Superior temporal gyrus (tissue), 1 donor: Measurements from ENCODE around the gene TRIM60.
A peak's percentile ranks its signal among the peaks of the same experiment; 100 is the strongest.
"Not testable (repeated sequence)": the region's sequence is repeated elsewhere in the genome, so short reads cannot be mapped to it uniquely, and the experiment has no call there.

ENCODE experiments used
- DNase-seq: peaks from one replicate; pipeline ENCODE4 v3.0.0-alpha.2; 2016; ENCODE audit errors: extremely low spot score

The TRIM60 gene

DNA sequence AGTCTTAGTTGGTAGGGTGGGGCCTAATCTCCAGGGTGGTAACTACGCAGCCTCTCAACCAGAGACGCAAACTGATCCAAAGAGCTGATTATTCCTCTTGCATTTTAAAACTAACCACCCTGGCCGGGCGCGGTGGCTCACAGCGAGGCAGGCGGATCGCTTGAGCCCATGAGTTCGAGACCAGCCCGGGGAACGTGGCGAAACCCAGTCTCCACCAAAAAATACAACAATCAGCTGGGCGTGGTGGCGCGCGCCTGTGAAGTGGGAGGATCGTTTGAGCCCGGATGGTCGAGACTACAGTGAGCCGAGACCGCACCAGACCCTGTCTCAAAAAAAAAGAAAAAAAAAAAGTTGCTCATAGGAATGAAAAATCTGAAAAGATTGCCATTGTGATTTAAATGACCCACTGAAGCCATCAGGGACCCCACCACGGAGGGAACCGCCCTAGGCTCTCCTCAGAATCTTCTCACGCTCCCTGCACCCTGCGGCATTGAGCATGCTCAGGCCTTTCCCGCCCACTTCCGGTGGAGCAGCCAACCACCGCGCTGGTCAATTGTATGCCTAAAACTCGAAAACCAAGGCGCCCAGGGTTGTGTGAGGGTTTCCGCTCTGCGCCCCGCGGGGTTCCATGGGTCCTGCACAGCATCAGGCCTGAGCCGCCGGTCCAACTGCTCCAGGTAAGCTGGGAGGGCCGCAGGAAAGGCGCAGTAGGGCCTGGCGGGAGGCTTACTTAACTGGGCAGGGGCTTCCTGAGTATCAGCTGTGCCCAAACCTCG lies at the start of gene TRIM60:
TSS of gene TRIM60 (plus strand) at position 564 of the 776 bp plus-strand sequence. CDS start 8,074 bp downstream, outside the sequence.
- no peak for DNase-seq

DNA sequence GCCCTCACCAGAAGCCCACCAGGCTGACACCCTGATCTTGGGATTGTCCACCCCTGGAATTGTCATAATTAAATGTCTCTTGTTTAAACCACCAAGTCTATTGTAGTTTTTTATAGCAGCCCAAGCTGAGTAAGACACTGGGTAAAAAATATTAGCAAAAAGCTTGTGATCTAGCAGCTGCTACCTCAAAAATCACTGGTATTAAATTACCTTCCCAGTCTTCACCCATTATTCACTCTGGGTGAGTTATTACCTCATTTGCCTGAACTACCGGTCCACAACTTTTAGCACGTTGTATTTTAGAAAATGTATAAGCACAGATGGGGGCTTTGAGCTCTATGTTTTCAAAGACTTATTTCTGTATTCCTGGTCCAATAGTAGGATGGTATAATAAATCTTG lies 42.3 kb upstream of the TRIM60 start:
- no peak for DNase-seq

DNA sequence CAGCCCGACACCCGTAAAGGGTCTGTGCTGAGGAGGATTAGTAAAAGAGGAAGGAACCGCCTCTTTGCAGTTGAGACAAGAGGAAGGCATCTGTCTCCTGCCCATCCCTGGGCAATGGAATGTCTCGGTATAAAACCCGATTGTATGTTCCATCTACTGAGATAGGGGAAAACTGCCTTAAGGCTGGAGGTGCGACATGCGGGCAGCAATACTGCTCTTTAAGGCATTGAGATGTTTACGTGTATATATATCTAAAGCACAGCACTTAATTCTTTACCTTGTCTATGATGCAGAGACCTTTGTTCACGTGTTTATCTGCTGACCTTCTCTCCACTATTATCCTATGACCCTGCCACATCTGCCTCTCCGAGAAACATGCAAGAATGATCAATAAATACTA lies 41.0 kb upstream of the TRIM60 start:
- not testable (repeated sequence) for DNase-seq

- not testable (repeated sequence) for DNase-seq
Observed at GRCh38 chr4:164996123-164996522, 35.7 kb upstream of the TRIM60 start.

DNA sequence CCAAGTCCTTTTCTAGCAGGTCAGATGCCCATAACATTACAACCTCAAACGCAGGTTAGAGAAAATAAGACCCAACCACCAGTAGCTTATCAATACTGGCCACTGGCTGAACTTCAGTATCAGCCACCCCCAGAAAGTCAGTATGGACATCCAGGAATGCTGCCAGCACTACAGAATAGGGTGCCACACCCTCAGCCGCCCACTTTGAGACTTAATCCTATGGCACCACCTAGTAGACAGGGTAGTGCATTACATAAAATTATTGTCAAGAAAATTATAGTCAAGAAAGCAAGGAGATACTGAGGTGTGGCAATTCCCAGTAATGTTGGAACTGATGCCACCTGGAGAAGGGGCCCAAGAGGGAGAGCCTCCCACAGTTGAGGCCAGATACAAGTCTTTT lies 34.5 kb upstream of the TRIM60 start:
- DNase-seq, result peak; percentile 50

GRCh38 chr4:164997941-164998340 lies 33.9 kb upstream of the TRIM60 start:
- DNase-seq, result peak; percentile 77

GRCh38 chr4:164998526-164999080 lies 33.2 kb upstream of the TRIM60 start:
- DNase-seq, result peak; percentile 73

DNA sequence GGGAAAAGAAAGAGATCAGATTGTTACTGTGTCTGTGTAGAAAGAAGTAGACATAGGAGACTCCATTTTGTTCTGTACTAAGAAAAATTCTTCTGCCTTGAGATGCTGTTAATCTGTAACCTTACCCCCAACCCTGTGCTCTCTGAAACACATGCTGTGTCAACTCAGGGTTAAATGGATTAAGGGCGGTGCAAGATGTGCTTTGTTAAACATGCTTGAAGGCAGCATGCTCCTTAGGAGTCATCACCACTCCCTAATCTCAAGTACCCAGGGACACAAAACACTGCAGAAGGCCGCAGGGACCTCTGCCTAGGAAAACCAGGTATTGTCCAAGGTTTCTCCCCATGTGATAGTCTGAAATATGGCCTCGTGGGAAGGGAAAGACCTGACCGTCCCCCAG lies 29.8 kb upstream of the TRIM60 start:
- DNase-seq, result not testable (repeated sequence)

GRCh38 chr4:165005352-165005925 lies 26.4 kb upstream of the TRIM60 start:
- DNase-seq, result no peak

DNA sequence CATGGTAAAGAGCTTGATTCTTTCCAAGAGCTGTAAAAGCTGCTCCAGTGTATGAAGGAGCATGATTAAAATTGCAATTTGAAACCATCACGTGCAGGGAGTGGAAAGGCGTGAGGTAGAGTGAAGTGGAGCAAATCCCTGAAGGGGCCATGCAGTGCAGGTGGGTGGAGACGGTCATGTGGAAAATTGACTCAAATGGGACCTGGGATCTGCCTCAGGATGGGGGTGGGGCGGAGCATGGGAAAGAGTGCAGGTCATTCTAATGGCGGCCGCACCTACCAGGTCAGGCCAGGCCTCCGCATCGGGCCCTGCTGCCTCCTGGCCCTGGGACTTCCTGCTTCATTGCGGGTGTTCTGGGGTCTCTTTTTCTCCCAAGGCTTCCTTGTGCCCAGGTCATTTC lies 25.3 kb upstream of the TRIM60 start:
- no peak for DNase-seq

GRCh38 chr4:165006886-165007285 lies 24.9 kb upstream of the TRIM60 start:
- DNase-seq, result no peak

- DNase-seq, result no peak
Observed at GRCh38 chr4:165009493-165010227, 22.1 kb upstream of the TRIM60 start.

DNA sequence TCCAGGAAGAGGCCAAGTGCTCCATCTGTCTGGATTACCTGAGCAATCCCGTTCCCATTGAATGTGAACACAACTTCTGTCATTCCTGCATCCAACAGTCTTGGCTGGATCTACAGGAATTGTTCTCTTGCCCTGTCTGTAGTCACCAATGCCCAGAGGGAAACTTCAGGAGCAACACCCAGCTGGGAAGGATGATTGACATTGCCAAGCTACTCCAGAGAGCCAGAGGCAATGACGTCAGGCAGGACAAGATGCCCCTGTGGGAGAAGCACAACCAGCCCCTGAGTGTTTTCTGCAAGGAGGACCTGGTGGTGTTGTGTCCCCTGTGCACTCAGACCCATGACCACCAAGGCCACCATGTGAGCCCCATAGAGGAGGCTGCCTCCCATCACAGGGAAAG lies 21.3 kb upstream of the TRIM60 start:
- DNase-seq, result no peak

- DNase-seq, result no peak
Observed at GRCh38 chr4:165010991-165011390, 20.8 kb upstream of the TRIM60 start.

DNA sequence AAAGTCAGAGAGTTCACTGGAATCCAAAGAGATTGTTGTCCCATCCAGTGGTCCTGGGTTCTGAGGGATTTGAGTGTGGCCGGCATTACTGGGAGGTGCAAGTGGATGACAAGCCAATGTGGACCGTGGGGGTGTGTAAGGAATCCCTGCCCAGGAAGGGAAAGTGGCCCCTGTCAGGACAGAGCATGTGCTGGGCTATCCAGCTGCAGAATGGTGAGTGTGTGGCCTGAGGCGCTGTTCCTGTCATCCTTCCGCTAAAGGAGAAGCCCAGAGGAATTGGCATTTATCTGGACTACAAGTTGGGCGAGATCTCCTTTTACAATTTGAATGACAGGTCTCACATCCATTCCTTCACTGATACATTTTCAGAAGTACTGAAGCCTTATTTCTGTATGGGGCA lies 20.4 kb upstream of the TRIM60 start:
- no peak for DNase-seq

DNA sequence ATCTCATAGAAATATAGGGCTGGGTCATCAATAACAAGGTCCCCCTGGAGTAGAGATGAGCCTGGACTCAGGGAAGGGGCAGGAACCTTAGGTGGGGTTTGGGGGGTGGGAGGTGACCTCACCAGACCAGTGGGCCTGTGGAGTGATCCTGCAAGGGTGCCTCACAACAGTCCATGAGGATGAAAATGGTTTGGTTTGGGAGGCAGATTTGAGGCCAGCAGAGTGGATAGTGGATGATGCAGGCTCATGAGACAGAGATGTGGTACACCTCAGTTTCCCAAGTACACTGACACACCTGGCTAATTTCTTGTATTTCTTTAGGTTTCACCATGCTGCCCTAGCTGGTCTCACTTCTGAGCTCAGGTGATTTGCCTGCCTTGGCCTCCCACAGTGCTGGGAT lies 18.1 kb upstream of the TRIM60 start:
- DNase-seq, result no peak

DNA sequence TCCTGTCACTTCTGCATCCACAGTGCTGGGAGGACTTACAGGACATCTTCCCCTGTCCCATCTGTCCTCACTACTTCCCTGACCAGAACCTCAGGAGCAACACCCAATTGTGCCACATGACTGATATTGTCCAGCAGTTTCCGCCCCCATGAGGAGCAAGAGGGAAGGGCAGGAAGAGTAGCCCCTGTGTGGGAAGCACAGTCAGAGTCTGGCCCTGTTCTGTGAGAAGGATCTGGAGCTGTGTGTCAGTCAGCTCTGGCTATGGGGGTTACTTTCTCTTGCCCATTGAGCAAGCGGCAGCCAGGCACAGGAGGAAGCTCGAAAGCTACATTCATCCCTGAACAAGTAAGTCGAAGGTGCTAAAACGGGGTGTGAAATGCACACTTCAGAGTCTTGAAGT lies 14.8 kb upstream of the TRIM60 start:
- no peak for DNase-seq

DNA sequence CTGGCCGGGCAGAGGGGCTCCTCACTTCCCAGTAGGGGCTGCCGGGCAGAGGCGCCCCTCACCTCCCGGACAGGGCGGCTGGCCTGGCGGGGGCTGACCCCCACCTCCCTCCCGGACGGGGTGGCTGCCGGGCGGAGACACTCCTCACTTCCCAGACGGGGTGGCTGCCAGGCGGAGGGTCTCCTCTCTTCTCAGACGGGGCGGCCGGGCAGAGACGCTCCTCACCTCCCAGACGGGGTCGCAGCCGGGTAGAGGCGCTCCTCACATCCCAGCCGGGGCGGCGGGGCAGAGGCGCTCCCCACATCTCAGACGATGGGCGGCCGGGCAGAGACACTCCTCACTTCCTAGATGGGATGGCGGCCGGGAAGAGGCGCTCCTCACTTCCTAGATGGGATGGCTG lies 11.8 kb upstream of the TRIM60 start:
- DNase-seq, result not testable (repeated sequence)

DNA sequence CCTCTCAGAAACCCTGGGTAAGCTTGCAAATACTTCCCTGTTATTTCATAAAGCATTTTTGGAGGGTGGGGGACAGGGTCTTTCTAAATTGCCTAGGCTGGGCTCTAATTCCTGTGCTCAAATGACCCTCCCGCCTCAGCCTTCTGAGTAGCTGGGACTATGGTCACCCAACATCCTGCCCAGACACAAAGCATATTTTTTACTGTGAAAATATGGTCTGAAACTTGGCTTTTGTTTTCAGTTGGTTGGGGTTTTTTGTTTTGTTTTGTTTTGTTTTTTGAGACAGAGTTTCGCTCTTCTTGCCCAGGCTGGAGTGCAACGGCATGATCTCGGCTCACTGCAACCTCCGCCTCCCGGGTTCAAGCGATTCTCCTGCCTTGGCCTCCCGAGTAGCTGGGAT lies 6.0 kb upstream of the TRIM60 start:
- DNase-seq, result not testable (repeated sequence)

- no peak for DNase-seq
Observed at GRCh38 chr4:165027762-165028402, 3.9 kb upstream of the TRIM60 start.

DNA sequence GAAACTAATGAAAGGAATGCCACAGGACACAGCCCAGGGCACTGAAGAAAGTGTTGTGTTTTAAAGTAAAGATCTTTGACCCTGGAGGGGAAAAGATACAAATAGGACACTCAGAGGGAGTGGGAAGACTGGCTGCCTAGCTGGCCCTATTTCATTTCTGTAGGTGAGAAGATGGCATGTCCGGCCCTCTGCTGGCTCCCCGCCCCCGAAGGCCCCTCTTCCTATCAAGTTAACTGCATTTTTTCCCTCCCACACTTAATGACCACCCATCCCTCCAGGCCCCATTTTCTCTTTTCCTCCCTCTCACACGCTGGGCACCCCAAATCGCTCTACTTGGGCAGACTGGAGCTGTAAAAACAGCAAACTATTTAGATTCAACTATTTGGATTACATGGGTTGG lies 16.4 kb downstream of the TRIM60 start:
- DNase-seq, result no peak

DNA sequence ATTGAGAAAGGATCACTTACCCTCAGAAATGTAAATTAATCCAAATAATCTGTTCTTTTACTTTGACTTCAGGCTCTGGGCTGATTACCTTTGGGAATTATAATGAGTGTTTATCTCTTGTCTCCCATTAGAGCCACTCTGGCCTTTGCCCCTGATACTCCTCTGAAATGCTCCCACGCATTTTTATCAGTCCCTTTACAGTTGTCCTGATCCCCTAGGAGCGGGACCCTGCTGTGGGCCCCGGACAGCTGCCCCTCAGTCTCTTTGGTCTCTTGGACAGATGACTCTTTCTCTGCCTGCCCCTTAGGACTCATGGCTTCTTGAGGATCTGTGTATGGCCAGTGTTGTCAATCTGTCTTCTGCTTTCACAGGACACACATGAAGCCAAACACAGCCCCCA lies 20.8 kb downstream of the TRIM60 start:
- DNase-seq, result no peak
